Upper lobe of left lung (tissue), 4 donors: ENCODE measurements around the gene PHAF1.

Experiments used
- EP300 ChIP-seq, 4 donors: sonication (generic); formaldehyde crosslinking; IDR thresholded peaks; one replicate each; pipeline ENCODE4 v1.5.1; 2017; ENCODE audit warnings: antibody characterized with exemption in 4 of 4, control low read depth in 2 of 4
- POLR2A ChIP-seq, 4 donors: fragments of 450-650 bp; IDR thresholded peaks; one replicate each; pipeline ENCODE4 v1.5.1; 2016 to 2017; ENCODE audit warnings: antibody characterized with exemption in 4 of 4, mild to moderate bottlenecking in 2 of 4
- POLR2AphosphoS5 ChIP-seq, 2 donors: sonication (generic); formaldehyde crosslinking; IDR thresholded peaks; one replicate each; pipeline ENCODE4 v1.5.1; 2017; ENCODE audit warnings: antibody characterized with exemption in 2 of 2
- TF ChIP-seq, protein P1 (sequence below), 6 experiments: fragments of 450-650 bp in 4 of 6; fragments of 200-600 bp in 2 of 6; sonication (generic) in 2 of 6; IDR thresholded peaks; one replicate each; pipeline ENCODE4 v1.5.1; 2016 to 2019; ENCODE audit warnings: antibody characterized with exemption in 6 of 6

DNA sequence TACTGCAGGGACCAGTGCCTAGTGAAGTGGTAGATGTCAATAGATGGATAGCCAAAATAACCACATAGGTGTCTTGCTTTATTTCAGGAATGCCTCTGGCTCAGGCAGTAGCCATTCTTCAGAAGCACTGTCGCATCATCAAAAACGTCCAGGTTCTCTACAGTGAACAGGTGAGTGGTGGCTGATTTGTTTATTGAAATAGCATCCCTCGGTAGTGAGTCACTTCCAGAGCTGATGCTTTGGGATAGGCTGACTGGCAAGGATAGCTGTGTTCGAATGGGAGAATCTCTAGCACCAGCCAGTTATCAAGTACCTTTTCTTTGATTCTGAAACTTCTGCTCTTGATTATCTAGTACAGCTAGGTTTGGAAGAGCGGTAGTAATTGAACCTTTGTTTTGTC, 10.3 kb downstream of the PHAF1 start:
- no peak for TF ChIP-seq POLR2A (IDR thresholded peaks at IDR 0.05)
- TF ChIP-seq, protein P1, sequence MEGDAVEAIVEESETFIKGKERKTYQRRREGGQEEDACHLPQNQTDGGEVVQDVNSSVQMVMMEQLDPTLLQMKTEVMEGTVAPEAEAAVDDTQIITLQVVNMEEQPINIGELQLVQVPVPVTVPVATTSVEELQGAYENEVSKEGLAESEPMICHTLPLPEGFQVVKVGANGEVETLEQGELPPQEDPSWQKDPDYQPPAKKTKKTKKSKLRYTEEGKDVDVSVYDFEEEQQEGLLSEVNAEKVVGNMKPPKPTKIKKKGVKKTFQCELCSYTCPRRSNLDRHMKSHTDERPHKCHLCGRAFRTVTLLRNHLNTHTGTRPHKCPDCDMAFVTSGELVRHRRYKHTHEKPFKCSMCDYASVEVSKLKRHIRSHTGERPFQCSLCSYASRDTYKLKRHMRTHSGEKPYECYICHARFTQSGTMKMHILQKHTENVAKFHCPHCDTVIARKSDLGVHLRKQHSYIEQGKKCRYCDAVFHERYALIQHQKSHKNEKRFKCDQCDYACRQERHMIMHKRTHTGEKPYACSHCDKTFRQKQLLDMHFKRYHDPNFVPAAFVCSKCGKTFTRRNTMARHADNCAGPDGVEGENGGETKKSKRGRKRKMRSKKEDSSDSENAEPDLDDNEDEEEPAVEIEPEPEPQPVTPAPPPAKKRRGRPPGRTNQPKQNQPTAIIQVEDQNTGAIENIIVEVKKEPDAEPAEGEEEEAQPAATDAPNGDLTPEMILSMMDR (IDR thresholded peaks at IDR 0.05): no peak
- no peak for TF ChIP-seq POLR2AphosphoS5 (IDR thresholded peaks at IDR 0.05)
- TF ChIP-seq EP300 (IDR thresholded peaks at IDR 0.05): no peak
